Measurements from ENCODE around the gene RTN4RL1. TPM values are rescaled to one million over a fixed set of nuclear protein-coding genes. Genes with fewer than 3 reads are reported as not detected.

Gene RTN4RL1
- total RNA-seq, 4 donors from 2014 or later: 0.50 to 0.86 (median 0.67) TPM

DNA sequence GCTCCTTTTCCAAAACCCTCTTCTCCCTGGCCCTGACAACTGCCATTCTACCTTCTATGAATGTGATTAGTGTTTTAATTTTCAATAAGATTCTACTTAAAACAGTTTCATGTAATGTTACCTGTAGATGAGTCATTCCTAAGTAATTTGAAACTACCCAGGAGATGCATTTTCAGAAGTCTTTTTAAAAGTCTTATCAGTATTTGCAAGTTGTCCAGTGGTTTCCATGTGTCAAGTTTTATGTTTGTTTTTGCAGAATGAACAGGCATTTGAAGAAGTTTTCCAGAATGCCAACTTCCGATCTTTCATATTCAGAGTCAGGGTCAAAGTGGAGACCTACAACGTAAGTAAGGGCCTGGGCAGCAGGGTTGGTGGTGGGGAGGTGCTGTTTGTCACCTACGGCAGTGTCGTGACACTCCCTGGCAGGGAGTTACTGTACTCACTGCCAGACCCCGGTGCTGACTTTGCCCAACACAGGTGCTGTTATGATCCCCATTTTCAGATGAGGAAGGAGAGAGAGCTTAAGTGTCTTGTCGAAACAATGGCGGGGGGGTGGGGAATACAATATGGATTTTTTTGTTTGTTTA is 130.3 kb downstream of the RTN4RL1 start:
- peaks cover 30 to 95% (median 91%) of the 10 kb centered on the region in 4 donors for H3K36me3 ChIP-seq
- H3K4me3 ChIP-seq: no peak overlapping the region
- no peak for DNase-seq (ENCODE audit: extremely low spot score)
- no peaks in the 10 kb centered on the region for H3K27me3 ChIP-seq
- intact Hi-C loops (cut with DNase I): no loop called here
- no peak overlapping the region for H3K27ac ChIP-seq (replicated peaks in 1 of 4)
- TF ChIP-seq POLR2A (IDR thresholded peaks at IDR 0.05; ENCODE audit: low read depth) (no peak), EP300 (IDR thresholded peaks at IDR 0.05) (no peak), POLR2AphosphoS5 (IDR thresholded peaks at IDR 0.05) (no peak)
- TF ChIP-seq, protein P1, sequence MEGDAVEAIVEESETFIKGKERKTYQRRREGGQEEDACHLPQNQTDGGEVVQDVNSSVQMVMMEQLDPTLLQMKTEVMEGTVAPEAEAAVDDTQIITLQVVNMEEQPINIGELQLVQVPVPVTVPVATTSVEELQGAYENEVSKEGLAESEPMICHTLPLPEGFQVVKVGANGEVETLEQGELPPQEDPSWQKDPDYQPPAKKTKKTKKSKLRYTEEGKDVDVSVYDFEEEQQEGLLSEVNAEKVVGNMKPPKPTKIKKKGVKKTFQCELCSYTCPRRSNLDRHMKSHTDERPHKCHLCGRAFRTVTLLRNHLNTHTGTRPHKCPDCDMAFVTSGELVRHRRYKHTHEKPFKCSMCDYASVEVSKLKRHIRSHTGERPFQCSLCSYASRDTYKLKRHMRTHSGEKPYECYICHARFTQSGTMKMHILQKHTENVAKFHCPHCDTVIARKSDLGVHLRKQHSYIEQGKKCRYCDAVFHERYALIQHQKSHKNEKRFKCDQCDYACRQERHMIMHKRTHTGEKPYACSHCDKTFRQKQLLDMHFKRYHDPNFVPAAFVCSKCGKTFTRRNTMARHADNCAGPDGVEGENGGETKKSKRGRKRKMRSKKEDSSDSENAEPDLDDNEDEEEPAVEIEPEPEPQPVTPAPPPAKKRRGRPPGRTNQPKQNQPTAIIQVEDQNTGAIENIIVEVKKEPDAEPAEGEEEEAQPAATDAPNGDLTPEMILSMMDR (IDR thresholded peaks at IDR 0.05): no peak
- H3K4me1 ChIP-seq: no peaks in the 10 kb centered on the region
- no peaks in the 10 kb centered on the region for H3K9me3 ChIP-seq
- WGBS: 93% methylated on average over 7 of the region's 7 CpGs

DNA sequence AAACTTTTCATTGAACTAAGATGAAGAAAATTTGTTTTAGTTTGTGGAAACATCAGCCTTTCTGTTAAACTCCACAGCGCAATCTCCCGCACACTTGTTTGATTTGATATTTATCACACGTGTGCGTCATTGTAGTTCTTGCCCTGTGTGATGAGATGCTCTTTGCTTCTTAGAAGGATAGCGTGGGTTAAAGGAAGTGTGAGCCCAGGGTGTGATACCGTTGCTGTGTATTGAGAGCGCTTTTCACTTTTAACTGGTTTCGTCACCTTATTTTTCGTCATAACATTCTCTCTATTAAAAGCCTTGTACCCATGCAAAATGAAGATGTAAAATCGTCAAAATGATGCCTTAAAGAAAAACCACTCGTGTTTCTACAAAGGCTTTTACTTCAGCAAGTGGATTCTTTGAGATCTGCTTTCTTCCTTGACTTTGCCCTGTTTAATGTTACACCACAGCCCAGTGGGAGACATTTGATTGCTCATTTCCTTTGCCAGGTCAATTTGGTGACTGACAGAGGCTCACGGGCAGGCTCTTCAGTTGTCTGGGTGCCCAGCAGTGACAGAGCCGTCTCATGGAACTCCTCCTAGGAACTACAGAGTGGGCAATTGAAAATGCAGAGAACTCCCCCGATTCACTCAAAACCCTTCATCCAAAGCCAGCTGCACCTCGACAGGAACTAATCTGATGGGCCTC is 134.2 kb downstream of the RTN4RL1 start:
- Histone ChIP-seq H3K27ac (replicated peaks in 1 of 4) (no peak overlapping the region), H3K4me3 (no peak overlapping the region), H3K27me3 (no peaks in the 10 kb centered on the region), H3K4me1 (no peaks in the 10 kb centered on the region), H3K36me3 (peaks cover 43 to 99% (median 95%) of the 10 kb centered on the region in 4 donors), H3K9me3 (no peaks in the 10 kb centered on the region)
- DNase-seq (ENCODE audit: extremely low spot score): no peak
- 86% methylated on average over 15 of the region's 15 CpGs for WGBS
- intact Hi-C loops (cut with DNase I): no loop called here
- TF ChIP-seq, protein P1 (IDR thresholded peaks at IDR 0.05): no peak
- TF ChIP-seq POLR2AphosphoS5 (IDR thresholded peaks at IDR 0.05) (no peak), EP300 (IDR thresholded peaks at IDR 0.05) (no peak), POLR2A (IDR thresholded peaks at IDR 0.05; ENCODE audit: low read depth) (no peak)

DNA sequence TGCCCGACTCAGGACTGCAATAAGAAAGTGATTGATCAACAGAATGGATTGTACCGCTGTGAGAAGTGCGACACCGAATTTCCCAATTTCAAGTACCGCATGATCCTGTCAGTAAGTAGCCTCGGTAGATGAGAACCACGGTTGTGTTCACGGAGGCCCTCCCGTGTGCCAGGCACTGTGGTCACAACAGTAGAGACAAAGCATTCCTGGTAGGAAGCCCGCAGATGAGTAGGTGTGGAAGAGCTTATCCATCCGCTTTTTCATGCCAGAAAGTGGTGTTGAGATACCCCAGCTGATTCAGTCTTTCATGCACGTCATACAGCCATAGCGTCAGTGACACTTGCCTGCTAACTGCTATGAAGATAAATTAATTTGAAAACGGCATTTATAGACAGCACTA is 136.4 kb downstream of the RTN4RL1 start:
- TF ChIP-seq POLR2A (IDR thresholded peaks at IDR 0.05; ENCODE audit: low read depth) (no peak), EP300 (IDR thresholded peaks at IDR 0.05) (no peak), POLR2AphosphoS5 (IDR thresholded peaks at IDR 0.05) (no peak)
- TF ChIP-seq, protein P1 (IDR thresholded peaks at IDR 0.05): no peak
- WGBS: 87% methylated on average over 14 of the region's 14 CpGs
- Histone ChIP-seq H3K4me1 (no peaks in the 10 kb centered on the region), H3K27me3 (no peaks in the 10 kb centered on the region), H3K36me3 (peaks cover 65 to 100% (median 96%) of the 10 kb centered on the region in 4 donors), H3K27ac (replicated peaks in 1 of 4) (no peak overlapping the region), H3K4me3 (no peak overlapping the region), H3K9me3 (no peaks in the 10 kb centered on the region)
- intact Hi-C loops (cut with DNase I): no loop called here
- no peak for DNase-seq (ENCODE audit: extremely low spot score)

Small RNA genes lying within 50 kb of the gene (small RNA-seq; reads per million reads assigned to genes)
- 0 reads per million in 3 donors for gene AC090617.9
- 11.9 to 15.7 (median 12.8) reads per million in 3 donors for gene MIR132
- 4.4 to 6.5 (median 4.9) reads per million in 3 donors for gene MIR212
- gene OVCA2: 0 reads per million in 3 donors

Other genes with a start within 250 kb of the RTN4RL1 start
- 10 to 100 TPM; 10.3 to 14.8 (median 11.9) TPM for gene SMYD4, start 195.4 kb downstream of the RTN4RL1 start, total RNA-seq
- gene RPA1, start 195.3 kb downstream of the RTN4RL1 start, total RNA-seq: 10 to 100 TPM; 22.9 to 30.8 (median 29.2) TPM
- gene DPH1, start 4.8 kb upstream of the RTN4RL1 start, total RNA-seq: 10 to 100 TPM; 27.4 to 41.8 (median 38.3) TPM
- gene OVCA2, start 16.7 kb upstream of the RTN4RL1 start, total RNA-seq: 10 to 100 TPM; 34.9 to 38.9 (median 38.0) TPM
- gene HIC1, start 29.8 kb upstream of the RTN4RL1 start, total RNA-seq: 10 to 100 TPM; 48.6 to 86.4 (median 54.9) TPM

Measured in esophagus muscularis mucosa (tissue), 4 donors.